CD4-positive, alpha-beta T cell treated with Interleukin-4 for 4 hours (primary cell): ENCODE measurements around the gene PLCZ1.
"Not testable (repeated sequence)": the region's sequence is repeated elsewhere in the genome, so short reads cannot be mapped to it uniquely, and the experiment has no call there.

Source experiments
- DNase-seq: peaks from one replicate; pipeline ENCODE4 v3.0.0-alpha.2; 2020

PLCZ1 gene

DNA sequence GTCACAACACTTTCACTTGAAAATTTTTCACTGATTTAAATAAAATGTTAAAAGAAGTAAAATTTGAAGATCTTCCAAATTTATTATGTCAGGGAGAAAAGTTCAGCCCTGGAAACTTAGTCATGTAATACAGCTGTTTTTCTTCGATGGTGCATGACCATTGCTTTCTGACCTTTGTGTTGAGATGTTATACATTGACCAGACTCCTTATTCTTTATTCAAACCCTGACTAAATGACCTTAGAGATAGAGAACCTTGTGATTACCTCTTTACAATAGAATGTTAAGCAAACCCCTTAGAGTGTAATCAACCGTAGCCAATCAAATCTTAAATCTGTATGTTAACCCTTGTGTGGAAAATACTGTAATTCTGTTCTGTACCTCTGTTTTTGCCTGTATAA is 34.5 kb downstream of the PLCZ1 start:
- DNase-seq, result no peak

- no peak for DNase-seq
Observed at GRCh38 chr12:18700271-18700670, 37.5 kb downstream of the PLCZ1 start.

DNA sequence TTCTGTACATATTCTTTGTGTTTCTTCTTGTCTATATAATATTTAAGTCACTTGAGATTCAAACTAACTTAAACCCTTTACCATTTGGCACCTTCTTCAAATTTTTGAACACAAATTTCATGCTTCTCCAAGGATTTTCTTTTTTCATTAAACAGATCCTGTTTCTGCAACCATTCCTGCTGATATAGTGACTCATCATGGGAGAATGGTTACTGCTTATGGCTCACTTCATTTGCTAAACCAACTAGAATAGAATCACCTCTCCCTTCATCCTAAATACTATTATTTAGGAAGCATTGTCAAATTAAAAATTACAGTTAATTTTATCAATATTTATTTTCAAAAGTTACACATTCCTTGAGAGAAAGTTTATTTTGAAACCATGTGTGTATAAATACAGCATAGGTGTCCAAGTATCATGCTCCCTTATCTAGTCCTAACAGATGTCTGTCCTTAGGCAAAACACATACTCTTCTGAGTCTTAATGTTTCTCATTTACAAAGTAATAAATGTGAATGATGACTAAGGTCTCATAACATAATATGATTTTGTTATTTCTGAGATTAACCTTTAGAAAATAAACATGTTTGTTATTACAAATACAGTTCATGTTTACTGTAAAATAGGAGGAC is 40.7 kb downstream of the PLCZ1 start:
- no peak for DNase-seq

- not testable (repeated sequence) for DNase-seq
Observed at GRCh38 chr12:18693986-18694385, 43.8 kb downstream of the PLCZ1 start.

DNA sequence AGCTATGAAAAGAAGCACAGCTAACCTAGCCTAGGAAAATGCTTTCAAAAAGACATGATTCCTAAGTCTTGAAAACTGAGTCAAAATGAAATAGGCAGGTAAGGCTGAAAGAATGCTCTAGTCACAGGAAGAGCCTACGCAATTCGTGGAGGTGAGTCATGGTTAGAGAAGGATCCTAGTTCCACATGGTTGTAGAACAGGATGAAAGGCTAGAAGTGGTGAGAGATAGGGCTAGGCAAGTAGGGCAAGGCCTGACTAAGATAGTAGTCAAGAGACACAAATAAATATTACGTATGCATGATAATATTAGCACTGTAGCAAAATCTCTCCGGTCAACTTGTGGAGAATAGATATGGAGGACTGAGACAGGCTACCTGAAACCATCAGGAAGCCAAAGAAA is 47.2 kb downstream of the PLCZ1 start:
- DNase-seq, result no peak

- no peak for DNase-seq
Observed at GRCh38 chr12:18689771-18690170, 48.0 kb downstream of the PLCZ1 start.

DNA sequence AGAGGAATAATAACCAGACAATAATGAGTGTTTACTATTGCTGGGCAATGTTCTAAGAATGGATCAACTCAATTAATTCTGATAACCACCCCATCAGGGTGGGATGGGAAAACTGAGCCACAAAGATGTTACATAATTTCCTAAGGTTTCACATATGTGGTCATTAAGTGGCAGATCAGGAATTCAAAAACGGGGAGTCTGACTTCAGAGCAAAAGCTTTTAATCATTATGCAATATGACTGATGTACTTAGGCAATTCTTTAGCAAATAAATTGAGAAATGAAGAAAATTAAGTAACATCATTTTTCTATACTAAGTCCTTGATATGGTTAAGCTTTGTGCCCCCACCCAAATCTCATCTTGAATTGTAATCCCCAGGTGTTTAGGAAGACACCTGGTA is 53.4 kb downstream of the PLCZ1 start:
- DNase-seq, result no peak

GRCh38 chr12:18683327-18684013 is 54.3 kb downstream of the PLCZ1 start:
- no peak for DNase-seq

DNA sequence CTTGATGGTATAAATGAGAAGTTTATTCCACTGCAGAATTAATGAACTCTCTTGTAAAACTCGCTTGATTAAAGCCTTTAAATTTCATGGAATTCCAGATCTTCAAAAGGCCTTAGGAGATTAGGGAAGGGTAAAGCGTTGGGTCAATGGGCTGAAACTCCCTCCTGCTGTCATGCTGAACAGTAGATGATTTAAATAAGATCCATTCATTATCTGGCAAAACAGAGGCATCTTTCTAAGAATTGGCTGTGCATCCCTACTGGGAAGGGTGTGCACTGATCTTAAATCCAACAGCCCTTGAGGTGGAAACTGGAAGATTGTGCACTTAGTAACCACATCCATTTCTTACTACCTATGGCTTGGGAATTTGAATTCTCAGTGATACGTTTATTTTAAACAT is 56.0 kb downstream of the PLCZ1 start:
- no peak for DNase-seq

DNA sequence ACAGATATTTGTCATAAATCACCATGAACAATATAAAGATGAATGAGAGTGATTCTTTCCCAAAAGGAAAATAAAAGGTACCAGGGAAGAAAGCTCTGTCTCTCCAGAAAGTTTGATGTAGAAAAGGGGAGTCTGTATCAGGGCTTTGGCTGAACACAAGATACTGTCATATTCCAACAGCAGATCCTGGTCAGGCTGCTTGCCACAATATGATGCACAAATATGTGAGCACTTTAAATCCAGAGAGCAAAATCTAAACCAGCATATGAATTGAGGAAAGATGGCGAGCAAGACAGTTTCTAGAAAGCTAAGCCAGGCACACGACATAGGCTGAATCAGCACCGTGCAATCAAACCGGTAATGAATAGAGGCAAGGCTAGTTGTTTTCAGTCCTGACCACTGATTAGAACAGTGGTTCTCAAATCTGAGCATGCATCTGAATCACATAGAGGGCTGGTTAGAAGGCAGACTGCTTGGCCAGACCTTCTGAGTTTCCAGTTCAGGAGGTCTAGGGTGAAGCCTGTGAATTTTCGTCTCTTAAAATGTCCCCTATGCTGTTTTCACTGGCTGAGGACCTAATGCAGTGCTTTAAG is 60.7 kb downstream of the PLCZ1 start:
- DNase-seq, result no peak

DNA sequence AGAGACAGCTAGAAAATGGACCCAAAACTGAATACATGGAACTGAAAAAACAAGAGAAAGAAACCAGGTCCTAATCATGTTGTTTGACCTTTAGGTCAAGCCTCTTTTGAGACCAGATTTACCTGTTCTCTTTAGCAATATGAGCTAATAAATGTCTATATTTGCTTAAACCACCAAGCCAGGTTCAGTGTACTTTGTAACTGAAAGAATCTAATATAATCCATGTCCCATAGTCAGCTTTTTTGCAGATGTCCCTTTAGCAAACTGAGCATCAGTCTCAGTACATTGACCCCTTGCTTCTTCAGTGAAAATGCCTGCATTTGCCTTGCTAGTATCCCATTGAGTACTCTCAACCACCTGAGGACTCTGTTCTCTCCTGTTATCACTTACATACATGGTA is 61.7 kb downstream of the PLCZ1 start:
- DNase-seq, result no peak

DNA sequence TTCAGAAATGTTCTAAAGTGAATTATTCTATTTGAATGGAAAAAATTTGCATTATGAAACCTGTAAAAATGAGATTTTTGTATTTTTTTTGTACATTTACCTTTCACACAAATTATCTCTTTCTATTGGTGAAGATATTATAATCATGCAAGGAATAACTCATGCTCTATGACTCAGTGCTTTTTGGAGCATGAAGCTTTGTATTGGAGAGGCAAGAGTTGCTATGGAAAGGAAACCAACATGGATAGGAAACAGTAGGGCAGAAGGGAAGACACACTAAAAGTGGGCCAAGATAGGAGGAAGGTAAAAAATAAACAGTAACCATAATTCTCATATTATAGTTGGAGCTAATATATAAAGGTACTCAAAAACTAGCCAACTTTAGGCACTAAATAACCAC is 79.0 kb downstream of the PLCZ1 start:
- DNase-seq, result no peak

DNA sequence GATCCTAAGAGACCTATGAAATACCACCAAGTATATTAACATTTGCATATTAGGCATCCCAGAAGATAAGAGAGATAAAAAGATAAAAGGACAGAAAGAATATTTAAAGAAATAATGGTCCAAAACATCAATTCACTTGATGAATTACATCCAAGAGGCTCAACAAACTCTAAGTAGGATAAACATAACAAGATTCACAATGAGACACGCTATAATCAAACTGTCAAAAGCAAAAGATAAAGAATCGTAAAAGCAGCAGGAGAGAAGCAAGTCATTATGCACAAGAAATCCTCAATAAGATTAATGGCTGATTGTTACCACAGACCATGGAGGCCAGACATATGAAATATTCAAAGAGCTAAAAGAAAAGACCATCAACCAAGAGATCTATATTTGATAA is 79.6 kb downstream of the PLCZ1 start:
- no peak for DNase-seq

- DNase-seq, result no peak
Observed at GRCh38 chr12:18655351-18655750, 82.5 kb downstream of the PLCZ1 start.

DNA sequence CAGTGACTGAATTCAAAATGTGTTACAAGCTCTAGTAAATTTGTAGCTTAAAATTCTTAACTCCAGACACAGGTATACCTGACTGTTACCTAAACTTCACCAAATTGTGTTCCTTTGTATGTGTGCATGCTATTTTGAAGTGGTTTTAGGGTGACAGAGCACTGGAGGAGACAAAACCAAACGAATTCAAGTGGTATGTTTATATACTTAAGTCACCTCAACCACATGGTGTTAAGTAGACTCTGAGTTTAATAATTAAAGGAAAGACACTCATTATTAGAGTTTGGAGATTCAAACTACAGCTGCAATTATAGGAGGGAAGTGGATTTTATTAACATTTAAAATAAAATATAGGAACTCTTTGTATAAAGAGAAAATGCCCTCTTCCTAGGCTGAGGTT is 84.3 kb downstream of the PLCZ1 start:
- no peak for DNase-seq

GRCh38 chr12:18652596-18652995 is 85.2 kb downstream of the PLCZ1 start:
- DNase-seq, result no peak

DNA sequence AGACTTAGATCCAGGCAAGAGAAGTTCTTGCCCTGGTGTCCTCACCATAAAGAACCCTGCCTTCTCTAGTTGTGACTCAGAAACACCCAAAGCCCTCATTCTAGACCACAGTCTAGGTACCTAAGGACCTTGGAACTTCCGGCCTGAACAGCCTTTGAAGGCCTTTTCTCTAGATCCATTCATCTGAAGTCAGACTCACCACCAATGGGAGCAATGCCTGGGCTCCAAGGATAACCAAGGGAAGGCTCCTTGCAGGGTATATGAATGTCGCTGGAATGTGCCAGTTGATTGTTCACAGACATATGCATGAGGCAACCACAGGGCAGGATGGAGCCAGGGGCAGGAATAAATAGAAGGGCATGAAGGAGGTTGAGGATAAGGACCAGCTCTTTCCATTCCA is 86.3 kb downstream of the PLCZ1 start:
- DNase-seq, result no peak

DNA sequence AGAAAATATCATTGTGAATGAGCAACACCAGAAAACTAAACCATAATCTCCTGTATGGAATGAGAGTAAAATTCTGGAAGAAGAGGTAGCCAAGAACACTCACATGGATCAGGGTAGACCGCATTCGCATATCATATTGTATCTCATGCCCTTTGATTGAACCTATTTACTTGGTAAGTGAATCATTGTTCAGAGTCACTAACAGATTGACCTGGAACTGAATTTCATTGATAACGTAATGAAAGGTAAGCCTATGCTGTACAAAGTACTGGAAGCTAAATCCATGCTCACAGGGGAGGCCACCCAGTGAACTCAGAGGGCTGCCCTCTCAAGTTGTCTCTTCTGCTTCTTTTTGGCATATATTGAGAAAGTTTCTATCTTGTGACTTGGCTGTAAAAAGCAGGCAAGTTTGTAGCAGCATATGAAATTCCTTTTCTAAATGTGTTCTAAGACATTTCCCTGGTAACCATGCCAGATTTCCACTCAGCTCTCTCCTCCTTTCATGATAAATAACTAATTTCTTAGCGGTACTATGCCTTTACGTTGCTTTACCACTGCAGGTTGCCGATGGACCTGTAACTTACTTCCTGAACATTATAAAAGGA is 91.4 kb downstream of the PLCZ1 start:
- DNase-seq, result no peak

DNA sequence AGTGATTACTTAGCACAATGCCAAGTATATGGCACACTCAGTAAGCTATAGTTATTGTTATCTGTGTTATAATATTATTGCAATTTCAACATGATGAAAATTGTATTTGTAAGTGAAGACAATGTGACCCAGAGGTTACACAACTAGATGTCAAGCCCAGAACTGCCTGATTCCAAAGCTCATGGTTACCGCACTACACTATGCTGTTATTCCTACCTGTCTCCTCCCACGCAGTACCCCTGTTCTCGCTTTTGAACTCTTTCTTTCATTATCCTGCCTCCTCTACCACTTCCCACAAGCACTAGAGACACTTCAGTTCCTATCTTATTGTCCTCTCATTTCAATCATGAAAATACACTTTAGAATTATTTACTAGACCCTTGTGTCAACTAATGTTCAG is 93.2 kb downstream of the PLCZ1 start:
- DNase-seq, result no peak

DNA sequence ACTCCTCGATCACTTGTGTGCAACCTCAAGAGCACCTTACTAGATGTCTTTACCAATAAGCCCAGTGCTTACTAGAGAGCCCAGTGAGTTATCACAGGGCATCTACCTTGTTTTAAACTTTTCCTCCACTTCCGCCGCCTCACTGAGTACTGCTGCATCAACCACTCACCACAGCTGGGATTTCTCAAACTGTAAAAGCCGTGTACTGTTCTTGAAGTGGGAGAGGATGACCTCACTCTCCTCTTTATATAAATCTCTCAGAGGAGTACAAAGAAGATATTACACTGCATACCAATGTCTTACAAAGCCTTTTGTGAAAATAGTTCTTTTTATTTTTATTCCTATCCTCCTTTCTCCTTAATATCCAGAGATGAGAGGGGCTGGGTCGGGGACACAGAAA is 94.1 kb downstream of the PLCZ1 start:
- no peak for DNase-seq

GRCh38 chr12:18640321-18640955 is 97.4 kb downstream of the PLCZ1 start:
- DNase-seq, result no peak

DNA sequence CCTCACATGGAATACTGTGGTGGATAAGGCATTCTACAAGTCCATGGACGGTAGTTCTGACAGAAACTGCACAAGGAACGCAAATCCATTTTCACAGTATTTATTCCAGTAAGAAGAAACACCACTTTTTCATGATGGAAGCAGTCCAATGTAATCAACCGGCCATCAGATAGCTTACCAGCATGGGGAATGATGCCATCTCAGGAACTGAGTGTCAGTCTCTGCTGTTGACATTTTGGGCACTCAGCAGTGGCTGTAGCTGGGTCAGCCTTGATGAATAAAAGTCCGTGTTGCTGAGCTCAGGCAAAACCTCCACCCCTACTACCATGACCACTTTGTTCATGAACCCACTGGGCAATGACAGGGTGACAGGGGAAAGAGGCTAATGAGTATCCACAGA is 103.4 kb downstream of the PLCZ1 start:
- DNase-seq, result no peak
